H1 (cell line): ENCODE results near the gene PDHX. TPM values are rescaled to one million over a fixed set of nuclear protein-coding genes. Genes with fewer than 3 reads are reported as not detected.

Source experiments
- CTCF ChIA-PET: fragments of 300-600 bp; sonication (Branson Sonifier 250); formaldehyde crosslinking; loops from one replicate; lab custom pipeline; 2021; ENCODE audit not compliant: partially characterized antibody; lab: Charles Lee
- POLR2A ChIA-PET: fragments of 300-600 bp; sonication (Branson Sonifier 250); formaldehyde crosslinking; loops from one replicate; lab custom pipeline; 2021; ENCODE audit warnings: inconsistent platforms; ENCODE audit not compliant: partially characterized antibody; lab: Charles Lee
- DNase-seq, 2 experiments: peaks; one replicate each; pipeline versions ENCODE4 v3.0.0 to v3.0.0-alpha.2; 2010 to 2022; ENCODE audit warnings: low spot score in 2 of 2, low read depth in 1 of 2, mixed read lengths in 1 of 2
- FAIRE-seq: peaks from 2 replicates; lab custom pipeline; 2011; peaks lifted over from hg19 to GRCh38; lab: Jason Lieb, UNC
- H2AFZ ChIP-seq: 2 replicates; pipeline ENCODE4 v1.8.1; 2012; ENCODE audit warnings: low read length, inconsistent platforms
- H2AK5ac ChIP-seq: 2 replicates; pipeline ENCODE4 v1.6.1; 2013; ENCODE audit warnings: low read depth, low read length
- H2BK120ac ChIP-seq: replicated peaks from 2 replicates; pipeline ENCODE3; 2013; ENCODE audit warnings: low read depth, low read length, inconsistent platforms
- H2BK12ac ChIP-seq: 2 replicates; pipeline ENCODE4 v1.6.1; 2013; ENCODE audit warnings: low read depth, low read length
- H2BK15ac ChIP-seq: 2 replicates; pipeline ENCODE4 v1.6.1; 2013; ENCODE audit warnings: low read length
- H2BK20ac ChIP-seq: 2 replicates; pipeline ENCODE4 v1.6.1; 2013; ENCODE audit warnings: low read length
- H2BK5ac ChIP-seq: 2 replicates; pipeline ENCODE4 v1.6.1; 2013; ENCODE audit warnings: low read depth, low read length
- H3K14ac ChIP-seq: 2 replicates; pipeline ENCODE4 v1.6.1; 2013; ENCODE audit warnings: inconsistent platforms; ENCODE audit not compliant: insufficient read length
- H3K18ac ChIP-seq: 2 replicates; pipeline ENCODE4 v1.6.1; 2013; ENCODE audit warnings: low read length; ENCODE audit errors: extremely low read depth
- H3K23ac ChIP-seq: 2 replicates; pipeline ENCODE4 v1.6.1; 2013; ENCODE audit warnings: inconsistent platforms; ENCODE audit not compliant: insufficient read length
- H3K23me2 ChIP-seq: 2 replicates; pipeline ENCODE4 v1.6.1; 2013; ENCODE audit warnings: low read depth, low read length
- H3K27ac ChIP-seq: 2 replicates; pipeline ENCODE4 v1.6.1; 2011; ENCODE audit warnings: low read depth, low read length, inconsistent platforms
- H3K27me3 ChIP-seq, 4 experiments: replicated peaks in 1 of 4; 1 replicate in 1 of 4; 2 replicates in 3 of 4; pipeline versions ENCODE4 v1.6.1 to v1.8.1; 2011 to 2013; ENCODE audit warnings: low read length in 3 of 4, mild to moderate bottlenecking in 3 of 4, inconsistent platforms in 2 of 4, mixed read lengths in 2 of 4, moderate library complexity in 1 of 4; ENCODE audit not compliant: control insufficient read depth in 3 of 4, insufficient read depth in 3 of 4; ENCODE audit errors: extremely low read depth in 1 of 4
- H3K36me3 ChIP-seq, 4 experiments: 2 replicates each; pipeline versions ENCODE4 v1.6.1 to v1.8.1; 2011 to 2013; ENCODE audit warnings: mild to moderate bottlenecking in 4 of 4, low read length in 3 of 4, moderate library complexity in 2 of 4, control low read depth in 1 of 4, inconsistent platforms in 1 of 4; ENCODE audit not compliant: insufficient read depth in 4 of 4, control insufficient read depth in 2 of 4
- H3K4ac ChIP-seq: replicated peaks from 2 replicates; pipeline ENCODE3; 2013; ENCODE audit warnings: low read length, low read depth, mixed read lengths, inconsistent platforms; ENCODE audit not compliant: insufficient read length
- H3K4me1 ChIP-seq, 4 experiments: replicated peaks in 1 of 4; 1 replicate in 1 of 4; 2 replicates in 3 of 4; pipeline versions ENCODE4 v1.6.1 to v1.8.1; 2011 to 2013; ENCODE audit warnings: low read length in 3 of 4, inconsistent platforms in 2 of 4, mixed read lengths in 1 of 4; ENCODE audit not compliant: insufficient read depth in 4 of 4, control insufficient read depth in 3 of 4
- H3K4me2 ChIP-seq, 2 experiments: 2 replicates each; pipeline versions ENCODE4 v1.6.1 to v1.8.1; 2011 to 2013; ENCODE audit warnings: low read depth in 2 of 2, low read length in 2 of 2, control low read depth in 1 of 2, inconsistent platforms in 1 of 2, mild to moderate bottlenecking in 1 of 2; ENCODE audit not compliant: insufficient read depth in 1 of 2
- H3K4me3 ChIP-seq, 4 experiments: fragments of 200-600, 300-600 bp in 1 of 4; sonication (generic), shearing (Covaris generic), sonication (Bioruptor Twin) in 1 of 4; 2 replicates each; pipeline versions ENCODE4 v1.5.1 to v1.8.1; 2011 to 2016; ENCODE audit warnings: low read length in 4 of 4, low read depth in 3 of 4, control low read depth in 2 of 4, inconsistent platforms in 2 of 4, mild to moderate bottlenecking in 2 of 4, mixed read lengths in 1 of 4, moderate library complexity in 1 of 4; ENCODE audit not compliant: insufficient read depth in 2 of 4; ENCODE audit errors: extremely low read depth in 1 of 4
- H3K56ac ChIP-seq: replicated peaks from 2 replicates; pipeline ENCODE3; 2013; ENCODE audit warnings: low read depth, mild to moderate bottlenecking, mixed read lengths, low read length, inconsistent platforms; ENCODE audit not compliant: insufficient read length
- H3K79me1 ChIP-seq: 2 replicates; pipeline ENCODE4 v1.6.1; 2013; ENCODE audit warnings: low read depth, low read length, control low read depth
- H3K79me2 ChIP-seq, 2 experiments: 2 replicates each; pipeline versions ENCODE4 v1.6.1 to v1.8.1; 2012 to 2013; ENCODE audit warnings: low read length in 2 of 2, mild to moderate bottlenecking in 2 of 2, inconsistent platforms in 1 of 2; ENCODE audit not compliant: insufficient read depth in 2 of 2, control insufficient read depth in 1 of 2
- H3K9ac ChIP-seq, 4 experiments: replicated peaks in 1 of 4; 1 replicate in 1 of 4; 2 replicates in 3 of 4; pipeline versions ENCODE4 v1.6.1 to v1.8.1; 2011 to 2013; ENCODE audit warnings: low read depth in 3 of 4, low read length in 3 of 4, control low read depth in 2 of 4, mild to moderate bottlenecking in 2 of 4, moderate library complexity in 2 of 4, inconsistent platforms in 1 of 4; ENCODE audit errors: extremely low read depth in 1 of 4
- H3K9me3 ChIP-seq, 2 experiments: 2 replicates each; pipeline versions ENCODE4 v1.6.1 to v1.8.1; 2012 to 2013; ENCODE audit warnings: mild to moderate bottlenecking in 2 of 2, moderate library complexity in 2 of 2, control low read depth in 1 of 2, inconsistent platforms in 1 of 2, low read depth in 1 of 2, low read length in 1 of 2, mixed read lengths in 1 of 2; ENCODE audit not compliant: insufficient read depth in 2 of 2
- H4K20me1 ChIP-seq, 2 experiments: replicated peaks in 1 of 2; 2 replicates each; pipeline versions ENCODE3 to v1.8.1; 2011 to 2013; ENCODE audit warnings: inconsistent platforms in 2 of 2, low read length in 2 of 2, mild to moderate bottlenecking in 1 of 2; ENCODE audit not compliant: insufficient read depth in 2 of 2, control insufficient read depth in 1 of 2
- H4K5ac ChIP-seq: 2 replicates; pipeline ENCODE4 v1.6.1; 2013; ENCODE audit warnings: low read length, low read depth, mixed read lengths, inconsistent platforms; ENCODE audit not compliant: insufficient read length
- H4K8ac ChIP-seq: 2 replicates; pipeline ENCODE4 v1.8.0; 2013; ENCODE audit warnings: mild to moderate bottlenecking, moderate library complexity, low read length, inconsistent platforms; ENCODE audit not compliant: insufficient read depth; ENCODE audit errors: extremely low read depth
- H4K91ac ChIP-seq: replicated peaks from 2 replicates; pipeline ENCODE3; 2013; ENCODE audit warnings: low read length, mixed read lengths, inconsistent platforms; ENCODE audit not compliant: insufficient read length
- BCL11A ChIP-seq, 2 experiments: IDR thresholded peaks; one replicate each; pipeline ENCODE4 v1.6.1; 2011; ENCODE audit warnings: low read depth in 2 of 2, low read length in 2 of 2, mild to moderate bottlenecking in 2 of 2
- BRCA1 ChIP-seq: IDR thresholded peaks from 2 replicates; pipeline ENCODE4 v1.6.1; 2012; ENCODE audit warnings: low read depth, low read length, improper control_type of control experiment
- CBX5 ChIP-seq: fragments of 300-800, 300-1000 bp; sonication (generic); IDR thresholded peaks from 2 replicates; pipeline ENCODE4 v1.7.1; 2016; ENCODE audit warnings: antibody characterized with exemption, low read length, low read depth
- CREB1 ChIP-seq: IDR thresholded peaks from 2 replicates; pipeline ENCODE4 v1.6.1; 2012; ENCODE audit warnings: inconsistent platforms
- EZH2 ChIP-seq: fragments of 200-600 bp; sonication (generic); IDR thresholded peaks from 2 replicates; pipeline ENCODE4 v1.7.1; 2012; ENCODE audit warnings: low read depth, mild to moderate bottlenecking, moderate library complexity, low read length, inconsistent platforms; ENCODE audit not compliant: severe bottlenecking
- KDM1A ChIP-seq: fragments of 200-600, 300-600 bp; sonication (generic); IDR thresholded peaks from 2 replicates; pipeline ENCODE4 v1.7.1; 2016; ENCODE audit warnings: mild to moderate bottlenecking, low read length, borderline replicate concordance
- NRF1 ChIP-seq: IDR thresholded peaks from 2 replicates; pipeline ENCODE4 v1.6.1; 2011; ENCODE audit warnings: mild to moderate bottlenecking, low read depth, low read length, improper control_type of control experiment
- RNF2 ChIP-seq: fragments of 200-900, 300-1000 bp; sonication (generic); IDR thresholded peaks from 2 replicates; pipeline ENCODE4 v1.7.1; 2016; ENCODE audit warnings: borderline replicate concordance, low read depth, mild to moderate bottlenecking, antibody characterized with exemption, low read length; ENCODE audit not compliant: poor library complexity, severe bottlenecking; ENCODE audit errors: missing control alignments
- RXRA ChIP-seq: IDR thresholded peaks from 2 replicates; pipeline ENCODE4 v1.6.1; 2011; ENCODE audit warnings: low read depth, mild to moderate bottlenecking, low read length, moderate library complexity; ENCODE audit not compliant: insufficient read depth
- SUZ12 ChIP-seq: fragments of 200-600 bp; sonication (generic); IDR thresholded peaks from 2 replicates; pipeline ENCODE4 v1.6.1; 2012; ENCODE audit warnings: mild to moderate bottlenecking, inconsistent platforms, low read length, moderate library complexity, mixed read lengths
- TCF12 ChIP-seq: IDR thresholded peaks from 2 replicates; pipeline ENCODE4 v1.6.1; 2011; ENCODE audit warnings: low read depth, mild to moderate bottlenecking, low read length
- TEAD4 ChIP-seq: IDR thresholded peaks from 2 replicates; pipeline ENCODE4 v1.6.1; 2012; ENCODE audit warnings: low read depth, low read length, inconsistent platforms, mixed read lengths
- YY1 ChIP-seq: IDR thresholded peaks from 2 replicates; pipeline ENCODE4 v1.6.1; 2011; ENCODE audit warnings: low read depth, mild to moderate bottlenecking, low read length
- WGBS, 2 experiments: shearing (Covaris generic) in 1 of 2; methylation state at CpG; one replicate each; pipeline versions ENCODE4 v1.1.6 to v1.1.7; 2013 to 2015; ENCODE audit warnings: low lambda C conversion rate in 2 of 2, mixed read lengths in 2 of 2, inconsistent platforms in 1 of 2, low coverage in 1 of 2, missing lambda C conversion rate in 1 of 2; ENCODE audit not compliant: insufficient replicate concordance in 2 of 2, insufficient coverage in 1 of 2, insufficient read length in 1 of 2; ENCODE audit errors: extremely low coverage in 1 of 2, missing lambda C conversion rate in 1 of 2; 5-methylcytosine and 5-hydroxymethylcytosine counted together
- polyA plus RNA-seq, 7 experiments: library from polyadenylated mRNA; depleted of rRNA in 3 of 7; stranded (reverse) in 5 of 7; unstranded in 2 of 7; fragments of >200 nt in 5 of 7; fragments of 200-250 nt in 2 of 7; gene quantifications; 1 replicate in 5 of 7; 2 replicates in 1 of 7; 4 replicates in 1 of 7; pipeline versions ENCODE4 v1.2.1 to v1.2.3, GENCODE V29; 2011 to 2013; ENCODE audit warnings: missing spikeins in 2 of 7, mixed read lengths in 2 of 7
- total RNA-seq: library from RNA; stranded (reverse); fragmentation: NEBNext Ultra II Directional; extraction: Animal tissue kit (Norgen Biotek cat#: 25700); gene quantifications from 2 replicates; pipeline ENCODE4 v1.2.1, GENCODE V29; 2021
- TF ChIP-seq, protein P1 (sequence below): IDR thresholded peaks from 2 replicates; pipeline ENCODE4 v1.6.1; 2011; ENCODE audit warnings: low read length, improper control_type of control experiment

The PDHX gene
- total and polyA plus RNA-seq, 2 of the 8 experiments (the other 6 are each of a cell fraction or from before 2014, with no cell fraction given), result 12.4 to 51.9 TPM

DNA sequence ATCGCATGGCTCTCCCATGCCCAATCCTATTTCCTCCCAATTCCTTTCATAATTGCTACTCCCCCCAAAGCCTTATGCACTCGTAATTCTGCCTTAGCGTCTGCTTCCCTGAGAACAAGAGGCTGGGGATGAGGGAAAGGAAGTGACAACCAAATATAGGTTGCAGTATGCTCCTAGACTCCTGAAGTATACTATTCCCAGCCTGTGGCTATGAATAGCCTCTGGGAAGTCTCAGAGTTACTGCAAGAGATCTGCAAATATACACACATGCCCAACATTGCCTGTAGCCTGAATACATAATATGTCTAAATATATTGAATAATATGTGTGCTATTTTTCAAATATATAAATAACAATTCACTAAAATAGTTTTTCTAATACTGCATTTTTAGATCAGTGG, 126.5 kb downstream of the PDHX start:
- H3K9me3 ChIP-seq, result no peaks in the 10 kb centered on the region
- no peak overlapping the region for H3K27ac ChIP-seq
- H4K20me1 ChIP-seq, result no peaks in the 10 kb centered on the region
- H4K5ac ChIP-seq, result no peak overlapping the region
- WGBS, 2 experiments, result 88% methylated on average over 3 of the region's 3 CpGs; no CpG with 5 or more reads in 1 of the 2 experiments
- H3K23me2 ChIP-seq, result no peaks in the 10 kb centered on the region
- no peak overlapping the region for H3K23ac ChIP-seq
- no peaks in the 10 kb centered on the region for H3K27me3 ChIP-seq
- no peak overlapping the region for H2BK5ac ChIP-seq
- H2BK120ac ChIP-seq, result no peak overlapping the region
- FAIRE-seq (no peak), DNase-seq (no peak)
- no peak overlapping the region for H3K4me3 ChIP-seq
- no peak overlapping the region for H3K4me2 ChIP-seq
- H3K4ac ChIP-seq, result no peak overlapping the region
- H3K4me1 ChIP-seq, result no peaks in the 10 kb centered on the region
- H3K79me1 ChIP-seq, result no peaks in the 10 kb centered on the region
- H3K18ac ChIP-seq, result no peak overlapping the region
- CTCF ChIA-PET, result interaction anchor here (1.2 to 2.2 kb wide), 3 partner anchors 10 to 265 kb away, joined by 4 to 8 read pairs (median 5); no protein-coding TSS in a partner anchor
- POLR2A ChIA-PET, result no interaction called here
- H2BK15ac ChIP-seq, result no peak overlapping the region
- H2BK20ac ChIP-seq, result no peak overlapping the region
- no peak overlapping the region for H3K56ac ChIP-seq
- no peak overlapping the region for H3K9ac ChIP-seq
- H3K79me2 ChIP-seq, result no peaks in the 10 kb centered on the region
- no peak overlapping the region for H3K14ac ChIP-seq
- H2AK5ac ChIP-seq, result no peak overlapping the region
- no peak overlapping the region for H4K8ac ChIP-seq
- H2AFZ ChIP-seq, result no peak overlapping the region
- no peaks in the 10 kb centered on the region for H3K36me3 ChIP-seq
- H2BK12ac ChIP-seq, result no peak overlapping the region
- H4K91ac ChIP-seq, result no peak overlapping the region
- no peak for TF ChIP-seq KDM1A
- no peak for TF ChIP-seq CREB1
- TF ChIP-seq TCF12, result no peak
- no peak for TF ChIP-seq SUZ12
- no peak for TF ChIP-seq TEAD4
- TF ChIP-seq, protein P1, sequence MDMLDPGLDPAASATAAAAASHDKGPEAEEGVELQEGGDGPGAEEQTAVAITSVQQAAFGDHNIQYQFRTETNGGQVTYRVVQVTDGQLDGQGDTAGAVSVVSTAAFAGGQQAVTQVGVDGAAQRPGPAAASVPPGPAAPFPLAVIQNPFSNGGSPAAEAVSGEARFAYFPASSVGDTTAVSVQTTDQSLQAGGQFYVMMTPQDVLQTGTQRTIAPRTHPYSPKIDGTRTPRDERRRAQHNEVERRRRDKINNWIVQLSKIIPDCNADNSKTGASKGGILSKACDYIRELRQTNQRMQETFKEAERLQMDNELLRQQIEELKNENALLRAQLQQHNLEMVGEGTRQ, result no peak
- no peak for TF ChIP-seq CBX5
- no peak for TF ChIP-seq EZH2
- no peak for TF ChIP-seq RNF2
- TF ChIP-seq BCL11A (IDR thresholded peaks at IDR 0.05; ENCODE audit: low read depth in 2 of 2, low read length in 2 of 2), result no peak
- TF ChIP-seq YY1, result no peak
- TF ChIP-seq BRCA1, result no peak
- no peak for TF ChIP-seq RXRA
- TF ChIP-seq NRF1, result no peak
